HG03095 (cell line): Measurements from ENCODE around the gene EXOC6B.
"Not testable (repeated sequence)": the region's sequence is repeated elsewhere in the genome, so short reads cannot be mapped to it uniquely, and the experiment has no call there.

Experiments used
- ATAC-seq: cut with Tn5 transposase; IDR thresholded peaks from one replicate; pipeline ENCODE4 v1.9.1; 2021; ENCODE audit warnings: moderate library complexity; ENCODE audit not compliant: unreplicated experiment

The EXOC6B gene

DNA sequence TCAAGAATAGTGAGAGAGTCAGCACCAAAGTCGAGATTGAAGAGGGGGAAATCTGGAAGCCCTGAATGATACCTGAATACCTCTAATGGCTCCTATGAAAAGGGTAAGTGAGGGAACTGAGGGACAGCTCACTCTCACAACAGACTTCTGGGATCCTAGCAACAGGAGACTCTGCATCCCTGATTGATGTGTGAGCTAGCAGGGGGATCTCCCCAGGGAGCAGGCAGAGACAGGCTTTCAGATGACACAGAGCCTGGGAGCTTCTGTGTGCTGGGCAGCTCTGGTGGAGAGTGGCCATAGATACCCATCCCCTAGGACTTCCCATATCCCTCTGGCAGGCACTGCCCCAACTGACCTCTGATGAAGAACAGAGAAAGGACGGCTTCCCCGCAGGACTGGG, 206.2 kb downstream of the EXOC6B start:
- no peak for ATAC-seq

DNA sequence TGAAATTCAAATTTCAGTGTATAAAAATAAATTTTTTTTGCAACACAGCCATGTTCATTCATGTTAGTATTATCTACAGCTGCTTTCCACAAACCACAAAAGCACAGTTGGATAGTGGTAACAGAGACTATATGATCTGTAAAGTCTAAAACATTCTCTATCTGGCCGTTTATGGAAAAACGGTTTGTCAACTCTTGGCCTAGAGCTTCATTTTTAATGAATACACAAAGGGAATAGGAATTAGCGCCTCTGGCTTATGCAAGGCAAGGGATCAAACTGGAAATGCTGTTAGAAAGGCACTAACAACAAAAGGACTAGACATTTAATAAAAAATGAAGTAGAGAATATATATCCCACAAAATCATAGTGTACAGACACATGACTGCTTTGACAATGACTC, 211.9 kb downstream of the EXOC6B start:
- no peak for ATAC-seq

DNA sequence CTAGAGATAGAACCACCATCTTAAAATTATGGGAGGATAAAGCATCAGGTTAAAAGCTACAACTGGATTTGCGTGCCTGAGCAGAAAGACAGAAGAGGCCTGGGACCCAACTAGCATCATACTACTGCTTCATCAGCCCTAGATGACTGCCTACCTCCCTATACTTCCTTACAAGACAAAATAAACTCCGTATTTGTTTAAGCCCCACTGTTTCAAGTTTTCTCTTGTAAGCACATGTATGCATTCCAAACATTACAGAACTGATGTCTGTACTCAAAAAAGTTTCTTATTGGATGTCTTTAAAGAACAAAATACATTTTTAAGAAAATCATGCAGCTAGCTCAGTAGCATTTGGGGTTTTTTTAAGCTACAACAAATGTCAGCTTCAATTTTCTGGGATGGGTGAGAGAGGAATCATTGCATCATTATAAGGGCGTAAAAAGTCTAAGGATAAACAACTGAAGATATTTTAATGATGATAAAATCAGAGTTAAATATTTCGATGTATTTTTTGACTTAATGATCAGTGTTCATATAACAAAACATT, 213.1 kb downstream of the EXOC6B start:
- ATAC-seq, result no peak

GRCh38 chr2:72607189-72607588, 218.6 kb downstream of the EXOC6B start:
- ATAC-seq, result no peak

GRCh38 chr2:72605836-72606442, 219.9 kb downstream of the EXOC6B start:
- no peak for ATAC-seq

DNA sequence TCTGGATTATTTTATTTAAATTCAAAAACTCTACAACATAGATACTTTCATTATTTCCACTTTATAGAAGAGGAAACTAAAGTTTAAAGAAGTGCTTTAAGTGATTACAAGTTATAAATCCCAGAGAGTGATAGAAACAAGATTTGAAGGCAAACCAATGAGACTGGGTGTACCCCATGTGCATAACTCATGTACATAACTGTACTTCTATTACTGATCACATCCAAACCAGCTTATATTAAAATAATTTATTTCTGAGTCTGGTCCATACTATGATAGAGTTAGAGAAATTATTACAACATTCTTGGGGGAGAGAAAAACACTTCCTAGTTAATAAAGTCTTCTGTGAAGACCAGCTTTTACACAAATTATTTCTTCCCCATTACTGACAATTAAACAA, 221.4 kb downstream of the EXOC6B start:
- no peak for ATAC-seq

- ATAC-seq, result no peak
Measured at GRCh38 chr2:72603481-72603880, 222.4 kb downstream of the EXOC6B start.

DNA sequence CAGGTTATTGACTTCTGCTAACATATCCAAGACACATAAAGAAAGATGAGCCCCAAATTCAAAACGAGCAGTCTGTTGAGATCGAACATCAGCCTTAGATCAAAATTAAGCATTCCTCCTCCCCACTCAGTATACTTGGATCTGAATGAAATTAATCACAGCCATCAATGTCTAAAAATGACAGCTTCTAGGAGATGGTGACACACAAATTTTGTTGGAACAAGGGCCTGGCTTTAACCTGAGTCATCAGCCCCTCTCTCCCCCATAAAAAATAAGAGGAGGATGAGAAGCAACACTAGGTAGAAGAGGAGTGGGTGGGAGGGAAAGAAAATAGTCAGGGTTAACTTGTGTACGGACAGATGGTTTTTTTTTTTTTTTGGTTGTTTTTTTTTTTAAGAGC, 223.1 kb downstream of the EXOC6B start:
- no peak for ATAC-seq

GRCh38 chr2:72602095-72602494, 223.7 kb downstream of the EXOC6B start:
- no peak for ATAC-seq

- ATAC-seq, result not testable (repeated sequence)
Measured at GRCh38 chr2:72583836-72584235, 242.0 kb downstream of the EXOC6B start.

DNA sequence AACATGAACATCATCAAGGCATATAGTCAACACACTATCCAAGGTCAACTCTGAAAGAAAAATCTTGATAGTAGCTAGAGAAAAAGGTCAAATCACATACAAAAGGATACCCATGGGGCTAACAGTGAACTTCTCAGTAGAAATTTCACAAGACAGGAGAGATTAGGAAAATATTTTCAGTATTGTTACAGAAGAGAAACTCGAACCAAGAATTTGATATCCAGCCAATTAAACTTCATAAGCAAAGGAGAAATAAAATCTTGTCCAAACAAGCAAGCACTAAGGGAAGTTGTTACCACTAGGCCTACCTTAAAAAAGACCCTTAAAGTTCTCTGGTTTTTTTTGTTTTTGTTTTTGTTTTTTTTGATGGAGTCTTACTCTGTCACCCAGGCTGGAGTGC, 242.5 kb downstream of the EXOC6B start:
- ATAC-seq, result no peak

DNA sequence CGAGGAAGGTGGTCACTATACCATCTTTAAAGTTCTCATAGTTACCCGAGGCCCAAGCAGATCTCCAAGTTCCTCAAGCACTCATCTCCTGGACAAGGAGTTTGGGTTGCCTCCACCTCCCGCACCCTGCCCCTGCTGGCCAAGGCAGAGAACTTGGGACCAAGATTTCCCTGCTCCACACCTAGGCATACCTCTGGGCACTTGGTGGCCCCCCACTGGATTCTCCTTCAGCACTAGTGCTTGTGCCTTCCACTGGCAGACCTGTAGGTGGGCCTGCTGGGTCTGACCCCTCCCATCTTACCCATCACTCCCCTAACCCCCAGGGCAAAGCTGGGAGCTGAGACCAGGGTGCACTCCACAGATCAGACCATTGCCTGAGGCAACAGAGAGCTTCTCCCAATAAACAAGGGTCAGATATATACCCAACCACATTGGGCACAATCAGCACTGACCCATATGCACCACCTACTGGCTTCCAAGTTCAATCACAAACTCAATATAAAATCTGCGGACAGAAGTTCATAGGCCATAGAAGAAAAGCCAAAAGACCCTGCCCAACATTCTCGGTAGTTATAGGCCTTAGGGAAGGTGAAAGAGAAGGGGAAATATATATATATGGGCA, 244.2 kb downstream of the EXOC6B start:
- no peak for ATAC-seq

DNA sequence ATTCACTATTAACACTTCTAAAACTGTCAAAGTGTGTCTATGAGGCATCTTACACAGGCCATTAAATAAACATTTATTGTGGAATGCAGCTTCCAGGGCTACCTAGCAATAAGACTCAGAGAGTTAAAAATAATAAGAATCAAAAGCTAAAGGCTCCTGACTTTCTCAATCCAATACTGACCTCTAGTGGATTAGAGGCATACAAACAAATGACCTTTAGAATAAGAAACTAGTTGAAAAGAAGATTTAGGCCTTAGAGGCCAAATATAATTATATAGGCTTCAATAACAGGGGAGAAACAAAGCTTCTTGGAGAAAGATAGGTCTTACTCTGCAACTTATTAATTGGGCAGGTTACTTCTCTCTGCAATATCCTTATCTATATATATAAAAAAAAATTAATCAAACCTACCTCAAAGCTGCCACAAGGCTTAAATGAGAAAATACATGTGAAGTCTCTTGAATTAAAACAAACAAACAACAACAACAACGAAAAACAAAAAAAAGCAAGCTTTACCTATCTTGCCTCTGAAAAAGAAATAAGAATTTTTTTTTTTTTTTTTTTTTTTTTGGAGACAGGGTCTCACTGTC, 246.1 kb downstream of the EXOC6B start:
- ATAC-seq, result no peak

GRCh38 chr2:72576861-72577260, 249.0 kb downstream of the EXOC6B start:
- ATAC-seq, result no peak

- ATAC-seq, result no peak
Measured at GRCh38 chr2:72576459-72576858, 249.4 kb downstream of the EXOC6B start.

DNA sequence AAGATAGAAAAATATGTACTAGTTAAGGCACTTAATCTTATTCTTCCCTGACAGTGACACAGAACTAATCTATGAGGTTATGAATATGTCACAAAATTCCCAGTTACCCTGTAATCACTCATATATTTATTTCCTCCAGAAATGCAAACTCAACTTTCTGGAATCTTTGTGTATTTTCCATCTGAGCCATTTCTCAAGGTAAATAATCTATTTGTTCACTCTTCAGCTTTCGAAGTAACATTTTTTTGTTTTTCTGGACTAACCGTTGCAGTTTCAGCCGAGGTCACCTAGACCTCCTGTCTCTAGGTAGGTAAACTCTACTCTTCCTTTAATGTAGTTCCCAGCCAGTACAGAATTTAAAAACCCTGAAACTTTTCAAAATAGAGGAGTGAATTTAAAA, 250.9 kb downstream of the EXOC6B start:
- no peak for ATAC-seq

GRCh38 chr2:72573232-72573631, 252.6 kb downstream of the EXOC6B start:
- ATAC-seq, result no peak

DNA sequence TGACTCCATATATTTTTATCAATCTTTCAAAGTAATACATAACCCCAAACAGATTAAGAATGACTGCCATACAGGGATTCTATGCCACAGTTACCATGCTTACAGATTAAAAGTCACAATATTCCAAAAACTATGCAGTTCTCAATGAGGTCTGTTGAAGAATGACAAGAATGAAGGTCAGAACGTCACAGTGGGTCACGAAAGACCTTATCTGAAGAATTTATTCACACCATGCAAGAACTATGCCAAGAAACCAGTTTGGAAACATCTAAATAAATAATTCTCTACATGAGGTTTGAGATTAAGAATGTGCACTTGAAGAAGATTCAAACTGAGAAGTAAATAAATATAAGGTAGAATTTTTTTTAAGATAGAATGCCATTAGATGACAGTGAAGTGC, 253.3 kb downstream of the EXOC6B start:
- no peak for ATAC-seq

DNA sequence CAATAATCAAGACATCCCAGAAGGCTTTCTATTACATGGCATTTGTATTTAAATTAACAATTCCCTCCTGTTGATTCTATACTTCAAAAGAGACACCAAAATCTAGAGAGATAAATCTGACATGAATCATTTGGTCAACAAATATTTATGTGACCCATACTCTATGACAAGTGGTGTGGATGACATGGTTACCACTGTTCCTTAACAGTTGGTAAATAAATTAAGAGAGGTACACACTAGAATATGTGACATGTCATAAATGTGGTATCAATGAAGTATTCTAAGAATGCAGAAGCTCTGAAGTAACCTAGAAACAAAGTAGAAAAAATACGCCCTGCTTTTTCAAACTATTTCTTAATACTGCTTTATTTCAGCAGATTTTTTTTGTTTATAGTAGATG, 255.4 kb downstream of the EXOC6B start:
- ATAC-seq, result no peak

DNA sequence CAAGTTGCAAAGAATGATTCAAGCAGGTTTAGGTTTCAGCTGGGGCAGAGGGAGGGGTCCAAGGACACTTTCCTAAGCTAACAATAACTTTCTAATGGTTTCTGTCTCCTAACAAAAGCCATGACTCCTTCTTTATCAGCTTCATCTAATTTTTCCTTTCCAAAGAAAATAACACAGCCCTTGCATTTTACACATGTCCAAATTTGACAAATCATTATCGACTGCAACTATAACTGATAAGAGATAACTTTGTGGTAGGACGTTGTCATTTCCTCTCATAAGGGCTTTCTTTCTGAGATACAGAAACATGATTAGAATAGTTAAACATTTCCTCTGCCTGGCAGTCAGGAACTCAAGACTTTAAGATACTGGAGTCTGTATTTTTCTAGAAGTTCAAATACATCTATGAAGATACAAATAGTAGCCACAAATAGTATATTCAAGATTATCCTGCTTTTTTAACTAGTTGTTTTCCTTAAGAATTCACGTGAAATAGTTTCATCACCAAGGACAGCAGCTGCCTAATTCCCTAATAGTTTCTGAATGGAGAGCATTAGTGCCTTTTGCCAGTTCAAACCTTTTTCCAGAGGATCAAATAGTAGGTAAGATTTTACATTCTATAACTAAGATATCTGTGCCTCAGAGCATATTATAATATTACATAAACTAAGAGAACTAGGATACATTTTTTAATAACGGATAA, 263.2 kb downstream of the EXOC6B start:
- ATAC-seq, result no peak

DNA sequence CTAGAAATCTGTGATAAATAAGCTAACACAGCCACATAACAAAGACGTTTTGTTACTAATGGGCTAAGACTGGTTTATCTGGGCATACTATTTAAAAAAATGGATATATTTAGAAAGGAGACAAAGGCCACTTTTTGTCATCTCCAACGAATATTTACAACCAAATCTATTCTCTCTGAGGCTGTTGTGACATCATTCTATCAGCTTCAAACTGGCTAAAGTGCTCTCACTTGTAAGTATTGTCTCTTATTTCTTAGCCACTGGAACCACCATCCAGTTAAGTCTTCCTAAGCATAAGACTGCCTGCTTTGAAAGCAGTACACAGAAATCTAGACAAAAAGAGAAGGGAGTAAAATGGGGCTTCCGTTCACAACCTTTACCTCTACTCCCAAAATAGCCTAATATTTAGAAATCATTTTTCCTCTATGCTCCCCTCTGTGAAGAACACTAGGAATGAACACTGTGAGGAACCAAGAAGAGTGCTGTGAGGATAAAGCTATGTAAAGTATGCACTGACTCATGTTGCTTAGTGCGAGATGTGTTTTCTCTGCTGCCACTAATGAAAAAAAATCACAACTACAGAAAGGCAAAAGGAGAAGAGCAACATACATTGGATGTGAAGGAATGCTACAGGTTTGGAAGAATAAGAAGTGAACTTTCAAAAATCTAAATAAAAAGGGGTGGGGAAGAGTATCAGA, 264.1 kb downstream of the EXOC6B start:
- ATAC-seq, result no peak
